HG03457 (cell line): ENCODE results near the gene NDUFS6.
"Not testable (repeated sequence)": the region's sequence is repeated elsewhere in the genome, so short reads cannot be mapped to it uniquely, and the experiment has no call there.

Experiments used
- ATAC-seq: cut with Tn5 transposase; IDR thresholded peaks from one replicate; pipeline ENCODE4 v1.9.1; 2021; ENCODE audit warnings: moderate number of reproducible peaks; ENCODE audit not compliant: unreplicated experiment

Gene NDUFS6

GRCh38 chr5:1814183-1815020 is 13.2 kb downstream of the NDUFS6 start:
- no peak for ATAC-seq

- no peak for ATAC-seq
Observed at GRCh38 chr5:1815071-1815786, 14.0 kb downstream of the NDUFS6 start.

GRCh38 chr5:1815881-1816292 is 14.7 kb downstream of the NDUFS6 start:
- no peak for ATAC-seq

- not testable (repeated sequence) for ATAC-seq
Observed at GRCh38 chr5:1816495-1817089, 15.4 kb downstream of the NDUFS6 start.

- no peak for ATAC-seq
Observed at GRCh38 chr5:1817261-1818043, 16.2 kb downstream of the NDUFS6 start.

GRCh38 chr5:1818784-1819183 is 17.6 kb downstream of the NDUFS6 start:
- ATAC-seq: no peak

GRCh38 chr5:1819458-1819857 is 18.3 kb downstream of the NDUFS6 start:
- ATAC-seq: no peak

GRCh38 chr5:1820381-1820780 is 19.2 kb downstream of the NDUFS6 start:
- no peak for ATAC-seq

- no peak for ATAC-seq
Observed at GRCh38 chr5:1820926-1821325, 19.7 kb downstream of the NDUFS6 start.

- ATAC-seq: no peak
Observed at GRCh38 chr5:1821862-1822261, 20.7 kb downstream of the NDUFS6 start.

- ATAC-seq: no peak
Observed at GRCh38 chr5:1823381-1824034, 22.3 kb downstream of the NDUFS6 start.

- ATAC-seq: no peak
Observed at GRCh38 chr5:1824109-1824821, 23.1 kb downstream of the NDUFS6 start.

- no peak for ATAC-seq
Observed at GRCh38 chr5:1824903-1825841, 24.0 kb downstream of the NDUFS6 start.

- no peak for ATAC-seq
Observed at GRCh38 chr5:1826235-1826980, 25.2 kb downstream of the NDUFS6 start.

GRCh38 chr5:1827025-1827885 is 26.0 kb downstream of the NDUFS6 start:
- ATAC-seq: no peak

GRCh38 chr5:1827886-1828397 is 26.7 kb downstream of the NDUFS6 start:
- ATAC-seq: no peak
